ENCODE measurements around the gene PRMT2.
A peak's percentile ranks its signal among the peaks of the same experiment; 100 is the strongest.

PRMT2 gene

DNA sequence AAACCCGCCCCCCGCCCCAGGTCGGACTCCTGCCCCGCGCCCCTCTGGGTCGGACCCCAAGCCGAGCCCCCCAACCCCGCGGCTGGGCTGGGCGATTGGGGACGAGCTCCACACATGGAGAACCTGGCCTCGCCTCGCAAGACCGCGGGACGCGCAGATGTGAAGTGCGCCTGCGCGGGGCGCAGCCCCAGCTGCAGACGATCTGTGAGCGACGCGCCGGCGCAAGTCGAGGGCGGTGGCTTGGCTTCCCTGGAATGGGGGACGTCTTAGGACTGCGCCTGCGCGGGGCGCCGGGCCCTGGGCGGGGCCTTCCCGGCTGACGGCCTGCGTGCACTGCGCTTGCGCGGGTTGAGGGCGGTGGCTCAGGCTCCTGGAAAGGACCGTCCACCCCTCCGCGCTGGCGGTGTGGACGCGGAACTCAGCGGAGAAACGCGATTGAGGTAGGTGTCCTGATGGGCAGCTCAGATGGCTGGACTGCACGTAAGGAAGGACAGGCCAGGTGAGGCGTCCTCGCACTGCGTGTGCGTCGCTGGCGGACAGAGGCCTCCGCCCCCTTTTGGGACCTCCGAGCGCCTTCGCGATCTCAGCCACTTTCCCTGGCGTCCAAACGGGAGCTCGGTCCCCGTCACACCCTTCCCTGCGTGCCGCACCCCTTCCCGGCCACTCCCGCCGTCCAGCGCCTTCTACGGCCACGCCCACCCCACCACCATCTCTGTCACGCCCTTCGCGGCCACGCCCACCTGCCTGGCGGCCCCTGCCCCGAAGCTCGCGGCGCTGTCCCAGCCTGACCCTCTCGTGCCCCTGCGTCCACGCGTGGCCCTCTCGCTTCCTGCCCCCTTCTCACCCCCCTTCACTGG, at the start of gene PRMT2:
TSS of gene PRMT2 (plus strand) at position 351 of the 857 bp plus-strand sequence. CDS start 1,278 bp downstream, outside the sequence.
- TF ChIP-seq, protein P1, sequence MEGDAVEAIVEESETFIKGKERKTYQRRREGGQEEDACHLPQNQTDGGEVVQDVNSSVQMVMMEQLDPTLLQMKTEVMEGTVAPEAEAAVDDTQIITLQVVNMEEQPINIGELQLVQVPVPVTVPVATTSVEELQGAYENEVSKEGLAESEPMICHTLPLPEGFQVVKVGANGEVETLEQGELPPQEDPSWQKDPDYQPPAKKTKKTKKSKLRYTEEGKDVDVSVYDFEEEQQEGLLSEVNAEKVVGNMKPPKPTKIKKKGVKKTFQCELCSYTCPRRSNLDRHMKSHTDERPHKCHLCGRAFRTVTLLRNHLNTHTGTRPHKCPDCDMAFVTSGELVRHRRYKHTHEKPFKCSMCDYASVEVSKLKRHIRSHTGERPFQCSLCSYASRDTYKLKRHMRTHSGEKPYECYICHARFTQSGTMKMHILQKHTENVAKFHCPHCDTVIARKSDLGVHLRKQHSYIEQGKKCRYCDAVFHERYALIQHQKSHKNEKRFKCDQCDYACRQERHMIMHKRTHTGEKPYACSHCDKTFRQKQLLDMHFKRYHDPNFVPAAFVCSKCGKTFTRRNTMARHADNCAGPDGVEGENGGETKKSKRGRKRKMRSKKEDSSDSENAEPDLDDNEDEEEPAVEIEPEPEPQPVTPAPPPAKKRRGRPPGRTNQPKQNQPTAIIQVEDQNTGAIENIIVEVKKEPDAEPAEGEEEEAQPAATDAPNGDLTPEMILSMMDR (IDR thresholded peaks at IDR 0.05; ENCODE audit: low read depth, low read length, missing control alignments) = no peak
- H3K4me3 ChIP-seq (replicated peaks; ENCODE audit: low read depth, low read length) = peak within 1 kb of the TSS; percentile 77
- peak; percentile 88 for DNase-seq (ENCODE audit: extremely low read depth, low read depth)

DNA sequence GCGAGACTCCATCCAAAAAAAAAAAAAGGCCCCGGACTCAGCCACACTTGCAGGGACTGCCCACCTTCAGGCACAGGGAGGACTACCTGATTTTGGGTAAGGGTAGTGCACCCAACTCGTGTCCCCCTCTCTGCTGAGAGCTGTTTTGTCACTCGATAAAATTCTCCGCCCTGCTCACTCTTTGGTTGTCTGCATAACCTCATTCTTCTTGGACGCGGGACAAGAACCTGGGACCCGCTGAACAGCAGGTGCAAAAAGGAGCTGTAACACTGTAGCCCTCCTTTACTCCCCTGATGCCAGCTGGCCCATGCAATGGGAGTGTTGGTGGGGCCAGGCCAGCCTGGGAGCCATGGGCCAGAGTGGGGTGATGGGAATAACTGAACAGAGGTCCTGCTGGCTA, 41.2 kb upstream of the PRMT2 start:
- DNase-seq (ENCODE audit: extremely low read depth, low read depth) = no peak
- TF ChIP-seq, protein P1 (IDR thresholded peaks at IDR 0.05; ENCODE audit: low read depth, low read length, missing control alignments) = no peak
- no peak overlapping the region for H3K4me3 ChIP-seq (replicated peaks; ENCODE audit: low read depth, low read length)

DNA sequence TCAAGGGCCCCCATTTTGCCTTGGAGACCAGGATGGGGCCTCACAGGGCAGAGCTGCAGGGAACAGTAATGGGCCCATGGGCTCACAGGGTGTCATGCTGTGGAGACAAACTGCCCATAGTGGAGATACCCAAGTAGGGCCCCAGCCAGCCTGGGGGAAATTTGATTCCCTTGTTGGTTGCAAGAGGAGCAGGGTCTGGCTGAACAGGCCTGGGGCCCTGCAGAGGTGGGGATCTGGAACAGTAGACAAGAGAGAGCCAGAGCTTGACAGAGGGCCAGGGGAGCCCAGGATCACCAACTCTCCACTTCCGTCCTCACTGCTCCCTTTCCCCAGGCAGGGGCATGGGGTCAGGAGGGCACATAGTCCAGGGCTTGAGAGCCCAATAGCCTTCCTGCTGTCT, 39.3 kb upstream of the PRMT2 start:
- TF ChIP-seq, protein P1 (IDR thresholded peaks at IDR 0.05; ENCODE audit: low read depth, low read length, missing control alignments) = no peak
- no peak overlapping the region for H3K4me3 ChIP-seq (replicated peaks; ENCODE audit: low read depth, low read length)
- no peak for DNase-seq (ENCODE audit: extremely low read depth, low read depth)

DNA sequence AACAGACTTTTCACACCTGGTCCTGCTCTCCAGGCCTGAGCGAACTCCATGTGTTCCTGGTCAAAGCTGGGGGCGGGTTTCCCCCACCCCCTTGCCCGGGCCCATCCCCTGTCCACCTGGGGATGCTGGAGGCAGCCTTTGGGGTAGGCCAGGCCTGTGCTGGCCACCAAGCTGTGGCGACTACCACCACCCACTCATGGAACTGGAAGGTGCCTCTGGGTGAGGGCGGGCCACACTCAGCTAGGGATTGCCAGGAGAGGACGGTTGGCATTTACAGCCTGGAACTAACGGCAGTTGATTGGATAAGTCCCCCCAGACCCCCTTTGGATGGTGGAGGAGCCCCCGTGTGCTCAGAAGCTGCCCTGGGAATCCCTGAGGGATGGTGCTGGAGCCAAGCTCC, 38.4 kb upstream of the PRMT2 start:
- TF ChIP-seq, protein P1 (IDR thresholded peaks at IDR 0.05; ENCODE audit: low read depth, low read length, missing control alignments) = no peak
- no peak for DNase-seq (ENCODE audit: extremely low read depth, low read depth)
- H3K4me3 ChIP-seq (replicated peaks; ENCODE audit: low read depth, low read length) = no peak overlapping the region

DNA sequence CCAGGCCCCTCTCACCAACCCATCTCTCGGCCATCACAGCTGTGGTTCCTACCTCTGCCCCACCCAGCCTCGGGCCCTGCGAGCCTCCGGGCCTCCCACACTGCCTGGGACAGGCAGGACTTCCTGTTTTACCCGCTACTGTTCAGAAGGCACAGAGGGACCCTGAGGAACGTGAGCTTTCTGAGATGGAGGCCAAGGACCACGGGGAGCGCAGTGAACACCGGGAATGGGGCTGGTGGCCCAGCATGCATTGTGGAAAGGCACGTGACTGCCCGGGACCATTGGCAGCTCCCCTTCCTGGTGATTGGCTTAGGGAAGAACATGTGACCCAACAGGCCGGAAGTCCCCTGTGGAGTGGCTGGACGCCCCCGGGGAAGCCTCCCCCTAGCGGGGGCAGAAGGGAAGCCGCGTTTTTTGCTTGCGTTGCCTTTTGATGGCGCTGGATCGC, 37.6 kb upstream of the PRMT2 start:
- H3K4me3 ChIP-seq (replicated peaks; ENCODE audit: low read depth, low read length) = no peak overlapping the region
- DNase-seq (ENCODE audit: extremely low read depth, low read depth) = no peak
- TF ChIP-seq, protein P1 (IDR thresholded peaks at IDR 0.05; ENCODE audit: low read depth, low read length, missing control alignments) = no peak

DNA sequence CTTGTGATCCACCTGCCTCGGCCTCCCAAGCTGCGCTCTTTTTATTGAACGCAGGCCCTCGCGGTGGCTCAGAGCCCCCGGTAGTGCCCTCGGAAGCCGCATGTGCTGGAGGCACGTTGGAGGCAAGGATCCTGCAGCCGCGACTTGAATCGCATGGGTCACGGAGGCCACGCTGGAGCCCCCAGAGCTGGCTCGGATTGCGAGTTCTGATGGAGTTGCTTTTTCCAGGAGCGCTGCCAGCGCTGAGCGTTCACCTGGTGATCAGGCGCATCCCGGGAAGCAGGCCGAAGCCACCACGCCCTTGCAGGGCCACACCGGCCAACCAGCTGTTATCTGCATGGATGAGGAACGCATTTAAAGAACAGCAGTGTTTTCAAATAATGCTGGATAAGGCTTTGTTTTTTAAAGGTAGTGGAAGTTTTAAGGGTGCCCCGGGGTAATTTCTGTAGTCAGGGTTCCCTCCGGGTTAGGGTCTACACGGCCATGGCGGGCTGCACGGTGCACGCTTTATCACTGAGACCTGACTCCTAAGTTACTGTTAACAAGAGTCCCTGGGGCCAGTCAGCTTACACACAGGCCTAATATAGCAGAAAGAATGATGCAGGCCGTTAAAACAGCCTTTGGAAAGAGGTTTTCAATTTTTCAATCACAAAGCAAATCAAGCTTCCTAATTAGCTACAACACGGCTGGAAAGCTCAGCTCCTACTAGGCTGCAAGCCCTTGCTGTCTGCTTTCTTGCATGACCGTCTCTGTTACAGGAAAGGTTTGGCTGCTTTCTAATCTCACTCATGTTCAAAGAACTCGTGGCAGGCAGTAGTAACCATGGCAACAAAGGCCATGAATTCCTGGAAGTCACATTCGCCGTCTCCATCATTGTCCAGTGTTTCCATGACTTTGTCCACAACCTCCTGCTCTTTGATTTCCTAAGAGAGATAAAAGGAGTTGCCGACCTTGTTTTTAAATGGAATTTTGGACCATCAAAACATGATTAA, 36.6 kb upstream of the PRMT2 start:
- TF ChIP-seq, protein P1 (IDR thresholded peaks at IDR 0.05; ENCODE audit: low read depth, low read length, missing control alignments) = no peak
- DNase-seq (ENCODE audit: extremely low read depth, low read depth) = peak; percentile 10
- no peak overlapping the region for H3K4me3 ChIP-seq (replicated peaks; ENCODE audit: low read depth, low read length)

Data from HFF-Myc (cell line).